SIG-M5 (cell line): ENCODE data around the gene ENTREP1.
"Not testable (repeated sequence)": the region's sequence is repeated elsewhere in the genome, so short reads cannot be mapped to it uniquely, and the experiment has no call there.

Experiments used
- DNase-seq: peaks from one replicate; lab custom pipeline; 2025; lab: John Stamatoyannopoulos, UW

Gene ENTREP1

DNA sequence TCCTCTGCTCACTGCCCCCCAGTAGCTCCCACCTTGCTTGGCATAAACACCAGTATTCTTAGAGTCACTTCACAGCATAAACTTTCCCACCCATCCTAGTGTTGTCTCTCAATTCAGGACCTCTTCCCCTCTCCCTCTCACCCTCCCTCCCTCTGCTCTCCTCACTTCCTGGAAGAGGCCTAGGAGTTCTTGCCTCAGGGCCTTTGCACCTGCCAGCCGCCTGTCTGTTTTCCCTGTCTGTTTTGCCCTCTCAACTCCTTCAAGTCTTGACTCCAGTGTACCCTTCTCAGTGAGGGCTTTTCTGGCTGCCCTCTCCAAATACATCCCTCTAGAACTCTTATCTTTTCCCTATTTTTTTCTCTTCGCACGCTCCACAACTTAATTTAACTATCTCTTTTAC, 86.2 kb downstream of the ENTREP1 start:
- no peak for DNase-seq

DNA sequence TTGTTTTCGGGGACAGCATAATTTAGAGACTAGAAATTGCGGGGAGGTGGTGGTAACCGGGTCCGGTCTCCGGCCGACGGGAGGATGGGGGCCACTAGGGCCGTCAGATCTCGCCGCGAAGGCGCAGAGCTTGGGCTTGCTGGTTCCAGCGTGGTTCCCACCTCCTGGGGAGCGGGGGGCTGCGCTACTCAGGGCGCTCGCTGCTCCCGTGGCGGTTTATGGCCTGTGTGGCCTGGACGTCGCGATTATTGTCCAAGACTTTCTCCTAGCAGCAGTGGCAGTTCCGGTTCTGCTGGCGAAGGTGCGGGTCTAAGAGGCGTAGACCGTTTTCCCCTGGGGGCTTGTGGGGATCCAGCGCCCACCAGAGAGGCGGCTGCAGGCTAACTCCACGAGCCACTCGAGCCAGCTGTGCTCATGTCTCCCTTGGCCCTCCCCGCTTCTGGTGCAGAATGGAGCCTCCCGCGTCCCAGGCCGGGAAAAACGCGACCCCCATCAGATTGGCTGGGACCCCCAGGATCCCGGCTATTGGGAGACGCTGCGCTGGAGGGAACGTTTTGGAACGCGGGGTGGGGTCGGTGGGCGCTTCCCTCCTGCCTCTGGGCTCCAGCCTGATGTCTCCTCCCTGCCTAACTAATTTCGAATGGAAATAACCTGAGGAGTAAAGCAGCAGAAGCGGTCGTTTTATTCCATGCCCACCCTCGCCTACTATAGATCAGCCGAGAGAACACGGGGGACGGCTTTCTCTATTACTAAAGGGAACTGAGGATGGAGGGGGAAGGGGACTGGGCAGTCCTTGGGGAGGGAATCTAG, 87.1 kb downstream of the ENTREP1 start:
- DNase-seq, result no peak

DNA sequence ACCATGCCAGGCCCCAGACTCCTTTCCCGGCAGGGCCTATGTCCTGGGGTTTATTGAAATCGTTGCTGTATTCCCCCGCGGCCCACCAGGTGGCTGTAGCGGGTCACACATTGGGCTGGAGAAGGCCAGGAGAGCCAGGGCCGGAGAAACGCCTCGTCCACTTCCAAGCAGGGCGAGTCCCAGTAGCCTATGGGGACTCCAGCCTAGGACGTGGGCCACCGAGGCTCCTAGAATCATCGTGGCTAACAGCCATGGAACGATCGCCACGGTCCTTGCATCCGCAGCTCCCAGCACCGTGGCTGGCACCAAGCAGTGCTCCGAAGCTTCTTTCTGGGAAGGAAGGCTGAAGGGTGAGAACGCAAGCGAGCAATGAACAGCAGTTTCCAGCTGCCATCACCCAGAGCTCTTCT, 87.7 kb downstream of the ENTREP1 start:
- no peak for DNase-seq

DNA sequence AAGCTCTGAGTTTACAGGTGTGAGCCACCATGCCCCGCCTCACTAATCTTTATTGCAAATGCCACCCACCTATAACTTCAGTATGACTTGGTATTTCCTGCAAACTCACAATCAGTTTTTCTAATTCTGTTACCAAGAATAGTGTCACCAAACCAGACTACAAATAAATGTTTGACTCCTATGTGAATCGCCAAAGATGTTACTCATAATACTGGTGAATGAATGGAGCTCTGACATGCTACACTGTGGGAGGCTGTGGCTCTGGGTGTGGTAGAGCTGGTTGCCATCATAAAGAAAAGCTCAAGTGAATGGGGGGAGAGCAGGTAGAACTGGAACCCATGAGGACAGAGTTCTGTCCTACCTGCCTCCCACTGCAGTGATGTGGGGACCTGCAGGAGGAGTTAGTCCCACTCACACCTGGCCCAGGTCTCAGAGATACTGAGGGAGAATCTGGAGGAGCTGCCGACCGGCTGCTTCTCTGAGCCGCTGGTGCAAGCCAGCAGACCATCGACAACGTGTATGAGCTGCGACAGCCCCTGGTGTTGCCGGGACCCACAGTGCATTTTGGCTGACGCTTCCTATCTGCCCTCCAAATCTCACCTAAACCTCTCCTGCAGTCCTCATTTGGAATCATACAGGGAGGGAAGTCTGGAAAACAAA, 95.7 kb downstream of the ENTREP1 start:
- DNase-seq, result no peak

DNA sequence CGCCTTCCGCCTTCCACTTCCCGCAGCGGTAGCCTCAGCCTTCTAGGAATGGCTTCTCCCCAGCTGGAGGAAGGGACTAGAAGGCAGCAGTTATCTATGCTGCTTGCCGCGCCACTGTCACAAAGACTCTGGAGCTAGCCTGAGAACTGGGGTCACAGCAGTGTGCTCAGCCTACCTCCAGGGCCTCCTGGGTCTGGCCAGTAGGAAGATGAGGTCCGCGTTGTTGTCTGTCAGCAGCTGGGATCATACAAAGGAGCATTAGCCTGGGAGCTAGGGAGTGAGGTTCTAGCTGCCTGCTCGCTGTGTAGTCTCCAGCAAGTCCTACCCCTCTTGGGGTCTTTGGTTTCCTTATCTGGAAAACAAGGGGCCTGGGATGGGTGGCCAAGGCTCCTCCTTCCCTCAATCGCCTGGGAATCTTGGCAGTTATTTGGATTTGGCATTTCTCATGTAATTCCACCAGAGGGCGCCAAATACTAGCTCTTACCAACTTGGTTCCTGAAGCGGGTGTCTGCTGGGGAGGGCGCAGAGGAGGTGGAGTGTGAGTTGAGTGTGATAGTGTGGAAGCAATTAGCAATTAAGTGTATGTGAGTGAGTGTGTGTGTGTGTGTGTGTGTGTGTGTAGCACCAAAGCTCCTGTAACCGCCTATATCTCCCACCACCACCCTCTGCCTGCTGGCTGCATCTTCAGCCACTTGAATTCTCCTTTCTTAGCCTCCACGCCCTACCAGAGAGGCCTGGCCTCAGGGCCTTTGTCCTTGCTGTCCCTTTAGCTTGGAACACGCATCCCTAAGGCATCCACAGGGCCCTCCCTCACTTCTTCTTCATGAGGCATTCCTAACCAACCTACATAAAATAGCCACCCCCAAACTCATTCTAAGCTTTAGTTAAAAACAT, 97.1 kb downstream of the ENTREP1 start:
- DNase-seq, result no peak

DNA sequence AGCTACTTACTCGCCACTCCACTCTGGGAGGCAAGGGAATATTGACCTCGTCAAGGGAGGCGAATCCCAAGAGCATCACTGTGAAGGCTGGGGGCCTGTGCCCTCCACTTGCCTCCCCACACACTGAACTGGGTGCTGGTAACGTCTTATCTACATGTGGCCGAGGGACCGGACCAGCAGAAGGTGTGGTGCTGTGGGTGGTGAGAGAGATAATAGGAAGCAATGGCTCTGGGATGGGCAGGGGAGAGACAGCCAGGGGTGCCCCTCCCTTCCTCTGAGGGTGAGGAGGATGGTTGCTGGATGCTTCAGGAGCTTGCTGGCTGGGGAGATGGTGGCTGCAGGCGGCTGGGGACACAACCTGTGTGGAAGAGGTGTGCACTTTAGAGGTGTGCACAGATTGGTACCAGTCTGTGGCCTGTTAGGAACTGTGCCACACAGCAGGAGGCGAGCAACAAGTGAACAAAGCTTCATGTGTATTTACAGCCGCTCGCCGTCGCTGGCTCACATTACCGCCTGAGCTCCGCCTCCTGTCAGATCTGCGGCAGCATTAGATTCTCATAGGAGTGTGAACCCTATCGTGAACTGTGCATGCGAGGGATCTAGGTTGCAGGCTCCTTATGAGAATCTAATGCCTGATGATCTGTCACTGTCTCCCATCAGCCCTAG, 100.3 kb downstream of the ENTREP1 start:
- no peak for DNase-seq

DNA sequence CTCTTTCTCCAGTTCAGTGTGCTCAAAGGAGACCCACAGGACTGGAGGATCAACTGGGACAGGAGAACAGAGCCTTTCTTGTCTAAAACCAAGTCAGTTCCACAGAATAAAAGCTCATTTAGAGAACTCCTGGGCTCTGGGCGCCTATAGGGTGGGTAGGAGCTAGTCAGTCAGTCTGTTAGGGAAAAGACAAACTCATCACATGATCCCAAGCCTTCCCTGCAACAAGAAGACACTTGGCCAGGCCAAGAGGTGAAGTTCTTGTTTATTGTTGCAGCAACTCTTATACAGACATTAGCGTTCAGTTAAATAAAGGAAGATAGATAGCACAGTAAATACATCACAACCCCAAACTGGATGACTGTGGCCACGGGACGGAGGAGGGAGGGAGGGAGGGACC, 102.3 kb downstream of the ENTREP1 start:
- DNase-seq, result no peak

DNA sequence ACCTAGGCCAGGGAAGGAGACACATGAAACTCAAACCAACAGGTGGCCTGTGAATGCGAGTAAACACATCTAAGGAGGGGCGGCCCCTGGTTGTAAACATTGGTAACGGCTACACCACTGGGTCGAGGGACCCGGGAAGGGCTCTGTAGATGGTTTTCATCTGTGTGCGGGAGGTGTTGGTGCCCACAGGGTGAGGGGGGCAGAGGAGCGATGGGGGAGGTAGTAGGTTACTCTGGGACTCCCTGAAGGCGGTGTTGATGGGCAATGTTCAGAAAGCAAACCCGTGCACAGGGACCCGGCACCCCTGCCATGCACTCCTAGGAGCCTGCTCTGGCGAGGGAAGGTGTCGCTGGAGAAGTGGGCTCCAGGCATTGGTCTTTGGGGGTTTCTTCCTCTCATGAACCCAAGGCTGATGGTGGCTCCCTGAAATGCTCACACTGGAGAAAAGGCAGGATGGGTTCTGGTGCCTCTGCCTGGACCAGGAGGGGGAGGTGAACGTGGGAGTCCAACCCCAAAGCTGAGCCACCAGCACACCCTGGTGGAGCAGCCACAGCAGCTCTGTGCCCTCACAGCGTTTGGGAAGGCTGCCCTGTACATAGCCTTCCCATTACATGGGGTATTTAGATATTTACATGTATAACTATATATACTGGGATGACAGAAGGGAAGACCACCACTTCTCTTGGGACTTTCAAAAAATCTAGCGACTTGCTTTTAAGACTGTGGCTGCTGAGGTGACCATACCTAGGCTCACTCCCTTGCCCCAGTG, 103.2 kb downstream of the ENTREP1 start:
- no peak for DNase-seq

DNA sequence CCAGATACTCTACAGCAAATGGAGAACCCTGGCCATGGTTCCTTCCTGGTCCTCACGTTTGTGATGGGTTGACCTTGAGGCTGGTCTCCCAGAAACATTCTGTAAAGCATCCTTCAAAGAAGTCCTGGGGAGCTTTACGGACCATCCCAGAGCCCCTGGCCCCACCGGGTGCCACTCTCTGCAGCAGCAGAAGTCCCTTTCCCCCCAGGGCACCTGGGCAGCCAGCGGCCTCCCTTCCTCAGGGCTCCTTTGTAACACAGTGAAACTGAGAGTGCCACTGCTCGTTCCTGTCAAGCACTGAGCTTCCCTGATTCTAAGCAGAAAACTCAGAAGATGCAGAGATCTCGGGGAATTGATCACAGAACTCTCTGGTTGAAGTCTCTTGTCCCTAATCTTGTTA, 104.3 kb downstream of the ENTREP1 start:
- DNase-seq, result no peak

DNA sequence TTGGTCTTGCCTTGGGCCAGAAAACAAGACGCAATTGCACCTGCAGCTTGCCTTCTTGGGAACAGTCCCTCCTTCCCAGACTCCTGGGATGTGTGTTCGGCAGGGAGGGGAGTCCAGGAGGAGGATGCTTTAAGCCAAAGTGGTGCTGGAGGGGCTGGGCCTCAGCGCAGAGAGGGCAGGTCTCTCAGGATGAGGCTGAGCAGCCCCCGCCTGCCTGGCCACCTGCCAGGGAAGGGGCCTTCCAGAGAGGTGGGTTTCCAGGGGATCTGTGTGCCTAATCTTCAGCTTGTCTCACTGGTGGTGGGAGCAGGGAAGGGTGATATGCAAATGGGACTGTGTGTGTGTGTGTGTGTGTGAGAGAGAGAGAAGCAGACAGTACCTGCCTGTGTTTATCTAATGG, 105.2 kb downstream of the ENTREP1 start:
- no peak for DNase-seq

DNA sequence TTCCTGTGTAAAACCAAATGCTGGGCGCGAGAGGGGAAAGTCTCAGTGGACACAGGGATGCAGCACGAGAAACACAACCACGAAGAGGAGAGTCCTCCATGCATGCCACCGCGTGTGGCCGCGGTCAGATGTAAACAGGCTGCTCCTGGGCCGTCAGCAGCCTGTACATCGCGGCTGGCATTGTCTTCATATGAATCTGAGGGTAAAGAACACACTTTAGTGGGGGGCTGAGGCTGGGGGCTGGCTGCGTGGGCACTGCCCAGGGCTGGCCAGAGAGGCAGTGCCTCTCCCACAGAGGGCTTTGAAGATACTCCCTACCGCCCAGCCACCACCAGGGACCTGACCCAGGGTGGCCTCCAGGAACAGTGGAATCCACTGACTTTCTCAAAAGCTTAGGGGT, 106.2 kb downstream of the ENTREP1 start:
- no peak for DNase-seq

DNA sequence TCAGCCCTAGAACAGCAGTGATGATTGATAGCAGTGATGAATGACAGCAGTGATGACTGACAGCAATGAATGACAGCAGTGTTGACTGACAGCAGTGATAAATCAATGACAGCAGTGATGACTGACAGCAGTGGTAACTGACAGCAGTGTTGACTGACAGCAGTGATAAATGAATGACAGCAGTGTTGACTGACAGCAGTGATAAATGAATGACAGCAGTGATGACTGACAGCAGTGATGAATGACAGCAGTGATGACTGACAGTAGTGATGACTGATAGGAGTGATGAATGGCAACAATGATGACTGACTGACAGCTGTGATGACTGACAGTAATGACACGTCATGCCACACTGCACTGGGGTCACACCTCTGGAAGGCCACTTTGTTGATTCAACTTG, 106.8 kb downstream of the ENTREP1 start:
- DNase-seq, result no peak

DNA sequence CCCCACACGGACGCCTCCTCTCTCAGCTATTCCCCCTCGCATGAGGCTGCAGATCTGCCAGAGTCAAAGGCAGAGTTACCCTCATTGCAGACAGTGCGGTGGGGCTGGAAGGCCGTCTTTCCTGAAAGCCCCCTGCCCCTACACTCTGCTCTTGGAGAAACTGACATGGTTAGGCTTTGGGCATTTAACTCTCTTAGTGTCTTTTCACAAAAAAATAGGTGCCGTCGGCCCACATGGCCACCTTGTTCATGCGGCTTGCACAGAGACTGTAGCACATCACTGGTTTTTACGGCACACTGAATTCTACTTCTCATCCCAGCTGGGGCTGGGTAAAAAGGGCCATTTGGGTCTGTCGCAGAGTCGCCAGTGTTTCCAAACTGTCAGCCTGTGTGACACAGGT, 107.6 kb downstream of the ENTREP1 start:
- no peak for DNase-seq

DNA sequence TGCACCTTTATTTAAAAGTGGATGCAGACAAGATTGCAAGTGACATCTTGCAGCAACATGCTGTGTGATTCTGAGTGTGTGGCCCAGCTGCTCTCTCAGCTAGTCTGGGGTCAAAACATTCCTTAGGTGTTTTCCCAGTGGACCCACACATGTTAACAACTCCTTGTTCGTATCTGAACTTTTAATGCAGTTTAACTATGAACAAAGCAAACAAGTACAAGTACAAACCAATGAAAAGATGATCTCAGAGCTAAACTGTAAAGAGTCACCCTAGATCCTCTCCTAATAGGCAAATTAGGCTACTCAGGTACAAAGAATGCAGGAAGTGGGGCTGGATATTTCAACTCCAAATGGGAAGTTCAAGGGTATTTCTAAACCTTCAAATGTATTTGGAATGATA, 108.4 kb downstream of the ENTREP1 start:
- no peak for DNase-seq

DNA sequence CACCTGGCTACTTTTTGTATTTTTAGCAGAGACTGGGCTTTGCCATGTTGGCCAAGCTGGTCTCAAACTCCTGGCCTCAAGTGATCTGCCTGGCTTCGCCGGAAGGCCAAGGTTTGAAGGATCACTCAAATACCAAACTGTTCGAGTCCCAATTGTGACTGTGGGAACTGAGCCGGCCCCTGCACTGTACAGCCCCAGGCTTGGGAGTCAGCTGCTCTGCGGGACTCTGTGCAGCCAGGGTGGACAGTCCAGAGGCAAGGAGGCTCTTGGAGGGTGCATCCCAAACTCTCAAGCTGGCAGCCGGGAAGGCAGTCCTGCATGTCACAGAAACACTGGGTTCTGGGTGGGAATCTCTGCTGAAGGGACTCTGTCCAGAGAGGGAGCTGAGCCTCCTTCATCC, 109.0 kb downstream of the ENTREP1 start:
- DNase-seq, result no peak

DNA sequence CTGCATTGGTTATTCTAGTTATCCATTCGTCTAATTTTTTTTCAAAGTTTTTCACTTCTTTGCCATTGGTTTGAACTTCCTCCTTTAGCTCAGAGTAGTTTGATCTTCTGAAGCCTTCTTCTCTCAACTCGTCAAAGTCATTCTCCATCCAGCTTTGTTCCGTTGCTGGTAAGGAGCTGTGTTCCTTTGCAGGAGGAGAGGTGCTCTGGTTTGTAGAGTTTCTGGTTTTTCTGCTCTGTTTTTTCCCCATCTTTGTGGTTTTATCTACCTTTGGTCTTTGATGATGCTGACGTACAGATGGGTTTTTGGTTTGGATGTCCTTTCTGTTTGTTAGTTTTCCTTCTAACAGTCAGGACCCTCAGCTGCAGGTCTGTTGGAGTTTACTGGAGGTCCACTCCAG, 114.6 kb downstream of the ENTREP1 start:
- not testable (repeated sequence) for DNase-seq

DNA sequence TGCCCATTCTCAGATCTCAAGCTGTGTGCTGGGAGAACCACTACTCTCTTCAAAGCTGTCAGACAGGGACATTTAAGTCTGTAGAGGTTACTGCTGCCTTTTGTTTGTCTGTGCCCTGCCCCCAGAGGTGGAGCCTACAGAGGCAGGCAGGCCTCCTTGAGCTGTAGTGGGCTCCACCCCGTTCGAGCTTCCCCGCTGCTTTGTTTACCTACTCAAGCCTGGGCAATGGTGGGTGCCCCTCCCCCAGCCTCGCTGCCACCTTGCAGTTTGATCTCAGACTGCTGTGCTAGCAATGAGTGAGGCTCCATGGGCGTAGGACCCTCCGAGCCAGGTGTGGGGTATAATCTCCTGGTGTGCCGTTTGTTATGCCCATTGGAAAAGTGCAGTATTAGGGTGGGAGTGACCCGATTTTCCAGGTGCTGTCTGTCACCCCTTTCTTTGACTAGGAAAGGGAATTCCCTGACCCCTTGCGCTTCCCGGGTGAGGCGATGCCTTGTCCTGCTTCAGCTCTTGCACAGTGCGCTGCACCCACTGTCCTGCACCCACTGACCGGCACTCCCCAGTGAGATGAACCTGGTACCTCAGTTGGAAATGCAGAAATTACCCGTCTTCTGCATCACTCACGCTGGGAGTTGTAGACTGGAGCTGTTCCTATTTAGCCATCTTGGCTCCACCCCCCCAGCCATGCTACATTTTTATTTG, 115.4 kb downstream of the ENTREP1 start:
- DNase-seq, result not testable (repeated sequence)
